GM19351 (cell line): Measurements from ENCODE around the gene ISY1.
"Not testable (repeated sequence)": the region's sequence is repeated elsewhere in the genome, so short reads cannot be mapped to it uniquely, and the experiment has no call there.

Source experiments
- ATAC-seq: cut with Tn5 transposase; IDR thresholded peaks from one replicate; pipeline ENCODE4 v1.9.1; 2021; ENCODE audit warnings: mild to moderate bottlenecking, moderate library complexity; ENCODE audit not compliant: unreplicated experiment

ISY1 gene

GRCh38 chr3:129121016-129121791, 39.7 kb downstream of the ISY1 start:
- no peak for ATAC-seq

- ATAC-seq = peak; percentile 72
Measured at GRCh38 chr3:129120254-129121004, 40.4 kb downstream of the ISY1 start.

- ATAC-seq = no peak
Measured at GRCh38 chr3:129119365-129120100, 41.3 kb downstream of the ISY1 start.

- ATAC-seq = no peak
Measured at GRCh38 chr3:129118745-129119144, 42.1 kb downstream of the ISY1 start.

GRCh38 chr3:129117134-129117533, 43.7 kb downstream of the ISY1 start:
- ATAC-seq = no peak

- no peak for ATAC-seq
Measured at GRCh38 chr3:129116482-129116946, 44.3 kb downstream of the ISY1 start.

GRCh38 chr3:129114455-129114854, 46.4 kb downstream of the ISY1 start:
- ATAC-seq = no peak

GRCh38 chr3:129112308-129113052, 48.4 kb downstream of the ISY1 start:
- no peak for ATAC-seq

- not testable (repeated sequence) for ATAC-seq
Measured at GRCh38 chr3:129111076-129111780, 49.6 kb downstream of the ISY1 start.

GRCh38 chr3:129107793-129108192, 53.1 kb downstream of the ISY1 start:
- ATAC-seq = no peak

GRCh38 chr3:129106866-129107565, 53.8 kb downstream of the ISY1 start:
- no peak for ATAC-seq

- ATAC-seq = no peak
Measured at GRCh38 chr3:129106320-129106719, 54.5 kb downstream of the ISY1 start.

- no peak for ATAC-seq
Measured at GRCh38 chr3:129105862-129106261, 55.0 kb downstream of the ISY1 start.

GRCh38 chr3:129104498-129105079, 56.3 kb downstream of the ISY1 start:
- ATAC-seq = no peak

GRCh38 chr3:129104051-129104450, 56.8 kb downstream of the ISY1 start:
- no peak for ATAC-seq

- no peak for ATAC-seq
Measured at GRCh38 chr3:129103296-129103695, 57.6 kb downstream of the ISY1 start.

GRCh38 chr3:129101370-129102138, 59.3 kb downstream of the ISY1 start:
- no peak for ATAC-seq

- ATAC-seq = no peak
Measured at GRCh38 chr3:129100274-129100673, 60.6 kb downstream of the ISY1 start.
